HG03103 (cell line): ENCODE measurements around the gene ZKSCAN4.

Source experiments
- ATAC-seq: cut with Tn5 transposase; IDR thresholded peaks from one replicate; pipeline ENCODE4 v1.9.1; 2021; ENCODE audit warnings: low read depth; ENCODE audit not compliant: unreplicated experiment

The ZKSCAN4 gene

GRCh38 chr6:28252009-28252975 is at the start of gene ZKSCAN4:
Gene ZKSCAN4 (minus strand): TSS chr6:28252269. CDS start chr6:28251980, 289 bp downstream.
- ATAC-seq, result no peak

DNA sequence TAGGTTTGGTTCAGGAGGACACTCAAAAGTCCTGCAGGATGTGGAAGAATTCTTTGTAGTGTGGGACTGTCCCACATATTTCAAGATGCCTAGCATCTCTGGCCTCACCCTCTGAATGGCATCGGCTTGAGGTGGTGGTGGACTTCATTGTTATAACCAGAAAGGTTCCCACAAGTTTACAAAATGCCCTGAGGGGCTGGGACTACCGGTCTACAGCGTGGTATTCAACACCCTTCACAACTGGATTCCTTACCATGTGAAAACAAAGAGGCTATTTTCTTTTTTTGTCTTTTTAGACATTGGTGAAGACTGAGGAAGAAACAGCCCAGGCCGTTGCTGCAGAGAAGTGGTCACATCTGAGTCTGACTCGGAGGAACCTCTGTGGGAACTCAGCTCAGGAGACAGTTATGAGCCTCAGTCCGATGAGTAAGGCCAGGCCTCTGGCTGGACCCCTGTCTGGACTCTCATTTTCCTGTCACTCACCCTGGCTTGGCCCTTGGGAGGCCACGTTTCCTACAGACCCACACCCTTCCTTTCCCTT is 44.5 kb upstream of the ZKSCAN4 start:
- ATAC-seq, result no peak

- ATAC-seq, result no peak
These were observed 43.3 kb upstream of the ZKSCAN4 start for GRCh38 chr6:28295326-28295725.

GRCh38 chr6:28291573-28291972 is 39.5 kb upstream of the ZKSCAN4 start:
- ATAC-seq, result no peak

DNA sequence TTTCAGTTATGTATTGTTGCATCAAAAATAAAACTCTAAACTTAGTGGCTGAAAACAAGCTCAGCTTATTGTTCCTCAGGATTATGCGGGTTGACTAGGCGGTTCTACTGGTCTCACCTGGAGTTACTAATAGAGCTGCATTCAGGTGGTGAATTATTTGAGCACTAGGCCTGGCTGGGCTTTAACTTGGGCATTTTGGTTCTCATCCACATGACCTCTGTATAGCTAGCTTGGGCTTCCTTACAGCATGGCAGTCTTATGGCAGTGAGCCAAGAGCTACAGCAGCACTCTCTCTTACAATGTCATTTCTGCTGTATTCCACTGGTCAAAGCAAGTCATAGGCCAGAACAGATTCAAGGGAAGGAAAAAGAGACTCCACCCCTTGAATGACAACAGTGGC is 30.9 kb upstream of the ZKSCAN4 start:
- no peak for ATAC-seq

DNA sequence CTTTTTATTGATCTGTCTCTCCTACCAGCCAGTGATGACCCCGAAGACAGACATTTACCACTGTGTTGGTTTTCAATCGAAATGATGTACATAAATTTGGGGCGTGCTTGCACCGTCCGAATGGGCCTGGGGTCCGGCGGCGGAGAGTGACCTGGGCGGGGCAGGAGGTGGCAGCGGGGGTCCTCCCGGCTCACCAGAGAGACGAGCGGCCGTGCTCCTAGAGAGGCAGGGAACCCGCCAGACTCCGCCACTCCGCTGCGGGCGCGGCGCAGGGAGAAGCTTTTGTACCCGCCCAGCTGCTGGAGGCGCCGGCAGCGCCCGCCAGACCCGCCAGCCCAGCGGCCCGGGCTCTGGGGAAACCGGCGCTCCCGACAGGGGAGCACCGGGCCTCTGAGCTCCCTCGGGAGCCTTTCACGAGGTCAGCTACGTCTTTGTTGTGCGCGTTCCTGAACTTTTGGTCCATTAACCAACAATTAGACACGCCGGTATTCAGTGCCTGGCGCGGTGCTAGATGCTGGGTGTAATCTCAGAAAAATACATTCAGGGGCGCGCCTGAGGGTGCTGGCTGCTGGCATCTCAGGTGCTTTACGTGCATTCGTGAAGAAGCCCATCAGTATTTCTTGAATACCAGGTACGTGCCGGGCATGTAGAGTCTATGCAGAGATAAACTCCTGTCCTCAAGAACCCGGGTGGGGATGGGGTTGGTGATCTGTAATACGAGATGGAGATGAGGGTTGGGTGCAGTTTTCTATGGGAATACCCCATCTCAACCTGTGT is 29.4 kb upstream of the ZKSCAN4 start, which contains the start of gene PGBD1:
PGBD1 (plus strand) TSS at position 285 of the 777 bp plus-strand sequence. CDS start 2,242 bp downstream, outside the sequence.
- ATAC-seq, result peak; percentile 78

- no peak for ATAC-seq
These were observed 28.7 kb upstream of the ZKSCAN4 start for GRCh38 chr6:28280595-28281287.

GRCh38 chr6:28277746-28278145 is 25.7 kb upstream of the ZKSCAN4 start:
- no peak for ATAC-seq

DNA sequence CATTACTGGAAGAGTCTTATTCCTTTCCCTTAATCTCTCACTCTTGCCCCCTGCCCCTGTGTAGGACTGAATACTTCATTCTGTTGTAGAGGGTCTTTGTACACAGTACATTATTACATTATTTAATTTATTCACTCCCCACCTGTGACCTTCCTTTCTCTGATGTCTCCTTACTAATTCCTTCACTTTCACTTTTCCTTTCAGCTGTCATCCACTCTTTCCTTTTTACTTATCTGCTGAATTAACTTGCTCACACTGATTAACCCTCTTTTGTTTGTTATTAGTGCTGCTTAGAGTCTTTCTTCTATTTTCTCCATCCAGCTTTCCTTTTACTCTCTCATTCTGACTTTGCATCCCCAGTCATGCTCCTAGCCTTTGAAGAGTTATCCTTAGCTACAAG is 22.8 kb upstream of the ZKSCAN4 start:
- ATAC-seq, result no peak

- no peak for ATAC-seq
These were observed 17.4 kb upstream of the ZKSCAN4 start for GRCh38 chr6:28269492-28269891.

DNA sequence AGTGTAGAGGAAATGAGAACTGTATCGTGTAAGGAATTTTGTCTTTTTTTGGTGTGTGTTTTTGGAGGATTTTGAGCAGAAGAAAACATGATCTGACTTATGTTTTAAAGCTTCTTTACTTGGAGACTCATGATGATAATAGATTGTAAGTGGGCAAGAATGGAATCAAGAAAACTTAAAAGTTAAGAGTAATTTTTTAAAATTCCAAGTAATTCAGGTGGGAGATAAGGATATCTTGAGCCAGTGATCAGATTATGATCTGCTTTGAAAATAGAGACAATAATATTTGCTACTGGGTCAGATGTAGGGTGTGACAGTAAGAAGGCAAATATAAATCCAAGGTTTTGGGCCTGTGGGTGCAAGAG is 15.6 kb upstream of the ZKSCAN4 start:
- no peak for ATAC-seq

DNA sequence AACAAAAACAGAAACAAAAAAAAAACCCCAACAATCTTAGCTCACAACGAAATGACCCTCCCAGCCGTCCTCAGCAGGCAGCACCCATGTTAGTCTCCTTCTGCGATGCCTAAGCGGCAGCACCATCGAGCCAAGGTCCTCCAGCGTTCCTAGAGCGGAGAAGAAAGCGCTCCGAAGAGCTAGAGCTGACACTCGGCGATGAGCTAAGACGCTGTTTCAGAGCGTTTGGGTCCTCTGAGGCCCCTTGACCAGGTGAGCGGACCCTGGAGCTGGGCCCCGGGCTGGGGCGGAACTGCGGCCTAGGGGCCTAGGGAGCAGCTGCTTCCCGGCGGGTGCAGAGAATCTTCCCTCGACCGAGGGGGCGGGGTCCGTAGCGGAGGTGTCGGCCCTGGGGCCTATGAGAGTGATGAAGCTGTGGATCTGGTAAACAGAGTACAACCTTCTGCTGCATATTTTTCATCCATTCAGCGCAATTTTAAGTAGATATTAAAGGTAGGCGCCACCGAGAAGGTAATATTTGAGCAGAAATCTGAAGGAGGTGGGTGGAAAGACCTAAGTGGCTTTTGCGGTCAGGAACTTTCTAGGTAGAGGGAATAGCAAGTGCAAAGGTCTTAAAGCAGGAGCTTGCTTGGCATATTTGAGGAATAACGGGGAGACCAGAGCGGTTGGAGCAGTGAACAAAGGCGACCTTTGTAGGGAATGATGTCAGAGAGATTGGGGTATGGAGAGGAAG is 15.1 kb upstream of the ZKSCAN4 start, which contains the start of gene ZSCAN26:
ZSCAN26 (plus strand) TSS at position 182 of the 733 bp plus-strand sequence. CDS start 4,777 bp downstream, outside the sequence.
- ATAC-seq, result peak; percentile 86

- ATAC-seq, result no peak
These were observed 14.5 kb upstream of the ZKSCAN4 start for GRCh38 chr6:28266563-28266961.

DNA sequence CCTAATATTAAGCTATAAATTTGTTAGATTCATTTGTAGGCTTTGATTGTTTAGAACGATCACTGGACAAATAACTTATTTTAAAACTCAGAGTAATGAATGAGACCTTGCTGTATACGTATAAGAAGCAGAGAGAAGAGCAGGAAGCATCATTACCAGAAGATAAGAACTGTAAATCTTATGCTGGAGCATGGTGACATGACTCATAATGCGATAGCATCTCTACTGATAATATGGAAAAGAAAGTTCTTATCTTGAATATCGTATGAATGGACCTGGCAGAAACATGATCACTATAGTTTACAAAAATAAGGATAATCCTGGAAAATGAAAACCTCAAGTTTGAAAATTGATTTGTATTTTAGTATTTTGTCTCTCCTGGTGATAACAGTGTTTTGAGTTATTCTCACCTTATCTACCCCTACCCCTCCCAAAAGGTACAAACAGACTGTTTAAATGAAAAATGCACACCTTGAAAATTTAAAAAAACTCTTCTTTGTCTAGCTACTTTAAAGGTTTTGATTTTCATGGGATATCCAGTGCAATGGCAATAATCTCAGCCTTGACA is 12.8 kb upstream of the ZKSCAN4 start:
- ATAC-seq, result no peak

DNA sequence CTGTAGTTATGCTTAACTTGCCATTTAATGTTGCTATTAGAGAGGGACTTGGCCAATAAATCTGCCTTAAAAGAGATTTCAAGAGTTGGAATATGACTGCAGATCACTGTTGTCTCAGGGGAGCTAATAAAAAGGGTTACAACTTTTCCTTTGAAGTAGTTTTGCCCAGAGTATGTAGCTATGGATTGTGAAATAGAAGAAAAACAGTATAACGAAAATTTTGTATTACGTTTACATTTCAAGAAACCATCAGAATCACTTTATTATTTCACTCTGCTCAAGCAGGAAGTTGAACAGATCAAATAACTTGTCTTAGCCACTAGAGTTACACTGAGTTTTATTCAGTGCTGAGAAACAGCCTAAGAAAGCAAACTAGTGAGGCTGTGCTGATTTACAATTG is 11.9 kb upstream of the ZKSCAN4 start:
- no peak for ATAC-seq

GRCh38 chr6:28258877-28259777 is 7.1 kb upstream of the ZKSCAN4 start, which contains the start of gene NKAPL:
Gene NKAPL (plus strand): TSS chr6:28259297. CDS start chr6:28259372, 75 bp downstream.
- ATAC-seq, result no peak

GRCh38 chr6:28257042-28257441 is 5.0 kb upstream of the ZKSCAN4 start:
- no peak for ATAC-seq

DNA sequence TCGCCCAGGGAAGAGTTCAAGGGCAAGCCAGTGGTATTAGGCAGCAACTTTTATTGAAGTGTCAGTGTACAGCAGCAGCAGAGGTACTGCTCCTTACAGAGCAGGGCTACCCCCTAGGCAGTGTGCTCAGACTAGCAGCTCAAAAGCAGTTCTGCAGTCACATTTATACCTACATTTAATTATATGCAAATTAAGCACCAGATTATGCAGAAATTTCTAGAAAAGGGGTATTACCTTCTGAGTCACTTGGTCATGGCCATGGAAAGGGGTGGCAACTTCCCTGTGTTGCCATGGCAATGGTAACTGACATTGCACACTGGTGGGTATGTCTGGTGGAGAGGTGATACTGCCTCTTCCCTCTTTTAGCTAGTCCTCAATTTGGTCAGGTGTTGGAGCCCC is 2.1 kb upstream of the ZKSCAN4 start:
- ATAC-seq, result no peak
